Activated CD8-positive, alpha-beta T cell treated with anti-CD3 and anti-CD28 coated beads for 36 hours (primary cell): ENCODE measurements around the gene BLOC1S5. TPM values are rescaled to one million over a fixed set of nuclear protein-coding genes. Genes with fewer than 3 reads are reported as not detected.

Experiments used
- ATAC-seq: fragments of 200-7000 bp; cut with Tn5 transposase; one replicate; pipeline ENCODE4 v1.10.0; 2021; ENCODE audit warnings: mild to moderate bottlenecking, moderate library complexity
- CTCF ChIA-PET: fragments of 350-600 bp; sonication (Branson Sonifier 250); formaldehyde crosslinking; loops from one replicate; lab custom pipeline; 2021; ENCODE audit warnings: antibody characterized with exemption; lab: Charles Lee
- POLR2A ChIA-PET: fragments of 350-600 bp; sonication (Branson Sonifier 250); formaldehyde crosslinking; loops from one replicate; lab custom pipeline; 2021; ENCODE audit warnings: antibody characterized with exemption; lab: Charles Lee
- DNase-seq: peaks from one replicate; pipeline ENCODE4 v3.0.0-alpha.2; 2020
- H3K27ac Mint-ChIP-seq: one replicate; pipeline ENCODE4 v1.8.0; 2021; ENCODE audit warnings: mild to moderate bottlenecking, mixed read lengths
- H3K27me3 Mint-ChIP-seq: one replicate; pipeline ENCODE4 v1.8.0; 2021; ENCODE audit warnings: mixed read lengths
- H3K36me3 Mint-ChIP-seq: one replicate; pipeline ENCODE4 v1.8.0; 2021; ENCODE audit warnings: low read depth, mixed read lengths
- H3K4me1 Mint-ChIP-seq: one replicate; pipeline ENCODE4 v1.8.0; 2021; ENCODE audit warnings: low read depth, mixed read lengths
- H3K4me3 Mint-ChIP-seq: one replicate; pipeline ENCODE4 v1.8.0; 2021; ENCODE audit warnings: mild to moderate bottlenecking, moderate library complexity, mixed read lengths
- H3K9me3 Mint-ChIP-seq: one replicate; pipeline ENCODE4 v1.8.0; 2021; ENCODE audit warnings: mixed read lengths
- intact Hi-C: fragments of 100-400 bp; cut with micrococcal nuclease; formaldehyde crosslinking; loops from one replicate; pipeline ENCODE4 v1.10.0; 2022
- total RNA-seq, 2 experiments: library from RNA; stranded (reverse); gene quantifications; one replicate each; pipeline ENCODE4 v1.2.3, GENCODE V29; 2021
- TF ChIP-seq, protein P1 (sequence below): fragments of 200-600 bp; IDR thresholded peaks from one replicate; pipeline ENCODE4 v1.8.0; 2022; ENCODE audit warnings: antibody characterized with exemption, mild to moderate bottlenecking

BLOC1S5 gene
- total RNA-seq, 2 experiments from 2014 or later = 23.7 to 26.2 TPM

DNA sequence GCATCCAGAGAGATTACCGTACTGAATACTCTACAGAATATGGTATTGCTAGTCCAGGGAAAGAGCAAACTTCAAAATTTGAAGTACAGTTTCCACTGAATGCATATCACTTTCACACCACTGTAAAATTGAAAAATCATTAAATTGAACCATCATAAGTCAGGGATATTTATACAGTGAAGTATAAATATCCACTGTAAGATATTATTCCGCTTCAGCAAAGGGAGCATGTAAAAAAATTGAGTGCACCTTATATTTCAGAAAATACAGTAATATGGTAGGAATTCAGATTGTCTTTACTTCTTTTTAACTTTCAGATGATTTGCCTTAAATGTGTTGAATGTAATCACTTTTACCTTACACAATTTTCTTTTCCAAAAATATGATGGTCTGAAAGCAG lies 92.7 kb downstream of the BLOC1S5 start:
- intact Hi-C loops = no loop called here
- ChIA-PET POLR2A (no interaction called here), CTCF (no interaction called here)
- Mint-ChIP-seq H3K27ac (no peak overlapping the region), H3K27me3 (peaks cover 18% of the 10 kb centered on the region), H3K4me3 (no peak overlapping the region), H3K9me3 (peaks cover 14% of the 10 kb centered on the region), H3K4me1 (peaks cover 7% of the 10 kb centered on the region), H3K36me3 (peaks cover 2% of the 10 kb centered on the region)
- no peak for ATAC-seq
- no peak for DNase-seq
- TF ChIP-seq, protein P1, sequence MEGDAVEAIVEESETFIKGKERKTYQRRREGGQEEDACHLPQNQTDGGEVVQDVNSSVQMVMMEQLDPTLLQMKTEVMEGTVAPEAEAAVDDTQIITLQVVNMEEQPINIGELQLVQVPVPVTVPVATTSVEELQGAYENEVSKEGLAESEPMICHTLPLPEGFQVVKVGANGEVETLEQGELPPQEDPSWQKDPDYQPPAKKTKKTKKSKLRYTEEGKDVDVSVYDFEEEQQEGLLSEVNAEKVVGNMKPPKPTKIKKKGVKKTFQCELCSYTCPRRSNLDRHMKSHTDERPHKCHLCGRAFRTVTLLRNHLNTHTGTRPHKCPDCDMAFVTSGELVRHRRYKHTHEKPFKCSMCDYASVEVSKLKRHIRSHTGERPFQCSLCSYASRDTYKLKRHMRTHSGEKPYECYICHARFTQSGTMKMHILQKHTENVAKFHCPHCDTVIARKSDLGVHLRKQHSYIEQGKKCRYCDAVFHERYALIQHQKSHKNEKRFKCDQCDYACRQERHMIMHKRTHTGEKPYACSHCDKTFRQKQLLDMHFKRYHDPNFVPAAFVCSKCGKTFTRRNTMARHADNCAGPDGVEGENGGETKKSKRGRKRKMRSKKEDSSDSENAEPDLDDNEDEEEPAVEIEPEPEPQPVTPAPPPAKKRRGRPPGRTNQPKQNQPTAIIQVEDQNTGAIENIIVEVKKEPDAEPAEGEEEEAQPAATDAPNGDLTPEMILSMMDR = no peak

DNA sequence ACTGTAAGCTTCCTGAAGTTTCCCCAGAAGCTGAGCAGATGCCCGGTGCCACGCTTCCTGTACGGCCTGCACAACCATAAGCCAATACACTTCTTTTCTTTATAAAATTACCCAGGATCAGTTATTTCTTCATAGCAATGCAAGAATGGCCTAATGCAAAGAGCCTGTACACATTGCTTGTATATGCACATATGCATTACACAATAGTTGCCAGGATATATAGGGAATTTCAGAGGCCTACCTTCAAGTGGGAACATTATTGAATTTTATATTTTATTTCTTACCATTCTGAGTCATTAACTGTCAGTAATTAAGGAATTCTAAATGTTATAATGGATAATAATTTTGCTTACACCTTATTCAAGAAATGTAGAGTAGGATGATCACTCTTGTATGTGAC lies 93.6 kb downstream of the BLOC1S5 start:
- H3K27me3 Mint-ChIP-seq = peaks cover 14% of the 10 kb centered on the region
- TF ChIP-seq, protein P1 = no peak
- intact Hi-C loops = no loop called here
- H3K4me3 Mint-ChIP-seq = no peak overlapping the region
- CTCF ChIA-PET = interaction anchor here (1.5 kb wide), 1 partner anchor 22 kb away, joined by 4 read pairs; no protein-coding TSS in a partner anchor
- DNase-seq = no peak
- H3K36me3 Mint-ChIP-seq = peaks cover 2% of the 10 kb centered on the region
- no peak for ATAC-seq
- no peak overlapping the region for H3K27ac Mint-ChIP-seq
- POLR2A ChIA-PET = no interaction called here
- H3K4me1 Mint-ChIP-seq = peaks cover 7% of the 10 kb centered on the region
- H3K9me3 Mint-ChIP-seq = peaks cover 14% of the 10 kb centered on the region

Other genes starting within 250 kb of the BLOC1S5 start
- 10 to 100 TPM; 49.3 to 51.0 TPM for gene TXNDC5, start 153.6 kb downstream of the BLOC1S5 start, total RNA-seq
- 10 to 100 TPM; 73.7 to 76.8 TPM for gene EEF1E1, start 38.2 kb upstream of the BLOC1S5 start, total RNA-seq